T-helper 22 cell (primary cell): Measurements from ENCODE around the gene FN3KRP.
A peak's percentile ranks its signal among the peaks of the same experiment; 100 is the strongest.

Experiments
- DNase-seq: peaks from one replicate; pipeline ENCODE4 v3.0.0-alpha.2; 2020; ENCODE audit warnings: low read depth

FN3KRP gene

GRCh38 chr17:82687375-82687861 is 29.1 kb upstream of the FN3KRP start:
- no peak for DNase-seq

GRCh38 chr17:82687871-82688270 is 28.6 kb upstream of the FN3KRP start:
- DNase-seq = no peak

- no peak for DNase-seq
Measured at GRCh38 chr17:82689077-82689476, 27.4 kb upstream of the FN3KRP start.

GRCh38 chr17:82690786-82691489 is 25.6 kb upstream of the FN3KRP start:
- DNase-seq = no peak

- no peak for DNase-seq
Measured at GRCh38 chr17:82691714-82692113, 24.8 kb upstream of the FN3KRP start.

GRCh38 chr17:82692268-82692667 is 24.2 kb upstream of the FN3KRP start:
- no peak for DNase-seq

- DNase-seq = no peak
Measured at GRCh38 chr17:82693168-82693867, 23.2 kb upstream of the FN3KRP start.

GRCh38 chr17:82694647-82695046 is 21.9 kb upstream of the FN3KRP start:
- no peak for DNase-seq

GRCh38 chr17:82696259-82696658 is 20.2 kb upstream of the FN3KRP start:
- no peak for DNase-seq

GRCh38 chr17:82696916-82697807 is 19.3 kb upstream of the FN3KRP start:
- DNase-seq = no peak

GRCh38 chr17:82697808-82698064 is 18.8 kb upstream of the FN3KRP start:
- no peak for DNase-seq

- DNase-seq = peak; percentile 98
Measured at GRCh38 chr17:82698065-82698973, 18.2 kb upstream of the FN3KRP start, which contains the start of gene RAB40B. TSS of gene RAB40B (minus strand) at chr17:82698698. CDS start at chr17:82698596, 102 bp downstream.

GRCh38 chr17:82698974-82699442 is 17.5 kb upstream of the FN3KRP start:
- no peak for DNase-seq

GRCh38 chr17:82699551-82699950 is 17.0 kb upstream of the FN3KRP start:
- DNase-seq = no peak

- DNase-seq = no peak
Measured at GRCh38 chr17:82702231-82702927, 14.1 kb upstream of the FN3KRP start.

GRCh38 chr17:82703036-82703745 is 13.3 kb upstream of the FN3KRP start:
- DNase-seq = no peak

- DNase-seq = no peak
Measured at GRCh38 chr17:82703935-82704865, 12.3 kb upstream of the FN3KRP start.

GRCh38 chr17:82704886-82705285 is 11.6 kb upstream of the FN3KRP start:
- no peak for DNase-seq

- no peak for DNase-seq
Measured at GRCh38 chr17:82705756-82706155, 10.8 kb upstream of the FN3KRP start.
